H1 (cell line): ENCODE results near the gene PRR7. TPM values are rescaled to one million over a fixed set of nuclear protein-coding genes. Genes with fewer than 3 reads are reported as not detected.

Source experiments
- CTCF ChIA-PET: fragments of 300-600 bp; sonication (Branson Sonifier 250); formaldehyde crosslinking; loops from one replicate; lab custom pipeline; 2021; ENCODE audit not compliant: partially characterized antibody; lab: Charles Lee
- POLR2A ChIA-PET: fragments of 300-600 bp; sonication (Branson Sonifier 250); formaldehyde crosslinking; loops from one replicate; lab custom pipeline; 2021; ENCODE audit warnings: inconsistent platforms; ENCODE audit not compliant: partially characterized antibody; lab: Charles Lee
- DNase-seq, 2 experiments: peaks; one replicate each; pipeline versions ENCODE4 v3.0.0 to v3.0.0-alpha.2; 2010 to 2022; ENCODE audit warnings: low spot score in 2 of 2, low read depth in 1 of 2, mixed read lengths in 1 of 2
- FAIRE-seq: peaks from 2 replicates; lab custom pipeline; 2011; peaks lifted over from hg19 to GRCh38; lab: Jason Lieb, UNC
- H2AFZ ChIP-seq: 2 replicates; pipeline ENCODE4 v1.8.1; 2012; ENCODE audit warnings: low read length, inconsistent platforms
- H2AK5ac ChIP-seq: 2 replicates; pipeline ENCODE4 v1.6.1; 2013; ENCODE audit warnings: low read depth, low read length
- H2BK120ac ChIP-seq: replicated peaks from 2 replicates; pipeline ENCODE3; 2013; ENCODE audit warnings: low read depth, low read length, inconsistent platforms
- H2BK12ac ChIP-seq: 2 replicates; pipeline ENCODE4 v1.6.1; 2013; ENCODE audit warnings: low read depth, low read length
- H2BK15ac ChIP-seq: 2 replicates; pipeline ENCODE4 v1.6.1; 2013; ENCODE audit warnings: low read length
- H2BK20ac ChIP-seq: 2 replicates; pipeline ENCODE4 v1.6.1; 2013; ENCODE audit warnings: low read length
- H2BK5ac ChIP-seq: 2 replicates; pipeline ENCODE4 v1.6.1; 2013; ENCODE audit warnings: low read depth, low read length
- H3K14ac ChIP-seq: 2 replicates; pipeline ENCODE4 v1.6.1; 2013; ENCODE audit warnings: inconsistent platforms; ENCODE audit not compliant: insufficient read length
- H3K18ac ChIP-seq: 2 replicates; pipeline ENCODE4 v1.6.1; 2013; ENCODE audit warnings: low read length; ENCODE audit errors: extremely low read depth
- H3K23ac ChIP-seq: 2 replicates; pipeline ENCODE4 v1.6.1; 2013; ENCODE audit warnings: inconsistent platforms; ENCODE audit not compliant: insufficient read length
- H3K23me2 ChIP-seq: 2 replicates; pipeline ENCODE4 v1.6.1; 2013; ENCODE audit warnings: low read depth, low read length
- H3K27ac ChIP-seq: 2 replicates; pipeline ENCODE4 v1.6.1; 2011; ENCODE audit warnings: low read depth, low read length, inconsistent platforms
- H3K27me3 ChIP-seq, 4 experiments: replicated peaks in 1 of 4; 1 replicate in 1 of 4; 2 replicates in 3 of 4; pipeline versions ENCODE4 v1.6.1 to v1.8.1; 2011 to 2013; ENCODE audit warnings: low read length in 3 of 4, mild to moderate bottlenecking in 3 of 4, inconsistent platforms in 2 of 4, mixed read lengths in 2 of 4, moderate library complexity in 1 of 4; ENCODE audit not compliant: control insufficient read depth in 3 of 4, insufficient read depth in 3 of 4; ENCODE audit errors: extremely low read depth in 1 of 4
- H3K36me3 ChIP-seq, 4 experiments: 2 replicates each; pipeline versions ENCODE4 v1.6.1 to v1.8.1; 2011 to 2013; ENCODE audit warnings: mild to moderate bottlenecking in 4 of 4, low read length in 3 of 4, moderate library complexity in 2 of 4, control low read depth in 1 of 4, inconsistent platforms in 1 of 4; ENCODE audit not compliant: insufficient read depth in 4 of 4, control insufficient read depth in 2 of 4
- H3K4ac ChIP-seq: replicated peaks from 2 replicates; pipeline ENCODE3; 2013; ENCODE audit warnings: low read length, low read depth, mixed read lengths, inconsistent platforms; ENCODE audit not compliant: insufficient read length
- H3K4me1 ChIP-seq, 4 experiments: replicated peaks in 1 of 4; 1 replicate in 1 of 4; 2 replicates in 3 of 4; pipeline versions ENCODE4 v1.6.1 to v1.8.1; 2011 to 2013; ENCODE audit warnings: low read length in 3 of 4, inconsistent platforms in 2 of 4, mixed read lengths in 1 of 4; ENCODE audit not compliant: insufficient read depth in 4 of 4, control insufficient read depth in 3 of 4
- H3K4me2 ChIP-seq, 2 experiments: 2 replicates each; pipeline versions ENCODE4 v1.6.1 to v1.8.1; 2011 to 2013; ENCODE audit warnings: low read depth in 2 of 2, low read length in 2 of 2, control low read depth in 1 of 2, inconsistent platforms in 1 of 2, mild to moderate bottlenecking in 1 of 2; ENCODE audit not compliant: insufficient read depth in 1 of 2
- H3K4me3 ChIP-seq, 4 experiments: fragments of 200-600, 300-600 bp in 1 of 4; sonication (generic), shearing (Covaris generic), sonication (Bioruptor Twin) in 1 of 4; 2 replicates each; pipeline versions ENCODE4 v1.5.1 to v1.8.1; 2011 to 2016; ENCODE audit warnings: low read length in 4 of 4, low read depth in 3 of 4, control low read depth in 2 of 4, inconsistent platforms in 2 of 4, mild to moderate bottlenecking in 2 of 4, mixed read lengths in 1 of 4, moderate library complexity in 1 of 4; ENCODE audit not compliant: insufficient read depth in 2 of 4; ENCODE audit errors: extremely low read depth in 1 of 4
- H3K56ac ChIP-seq: replicated peaks from 2 replicates; pipeline ENCODE3; 2013; ENCODE audit warnings: low read depth, mild to moderate bottlenecking, mixed read lengths, low read length, inconsistent platforms; ENCODE audit not compliant: insufficient read length
- H3K79me1 ChIP-seq: 2 replicates; pipeline ENCODE4 v1.6.1; 2013; ENCODE audit warnings: low read depth, low read length, control low read depth
- H3K79me2 ChIP-seq, 2 experiments: 2 replicates each; pipeline versions ENCODE4 v1.6.1 to v1.8.1; 2012 to 2013; ENCODE audit warnings: low read length in 2 of 2, mild to moderate bottlenecking in 2 of 2, inconsistent platforms in 1 of 2; ENCODE audit not compliant: insufficient read depth in 2 of 2, control insufficient read depth in 1 of 2
- H3K9ac ChIP-seq, 4 experiments: replicated peaks in 1 of 4; 1 replicate in 1 of 4; 2 replicates in 3 of 4; pipeline versions ENCODE4 v1.6.1 to v1.8.1; 2011 to 2013; ENCODE audit warnings: low read depth in 3 of 4, low read length in 3 of 4, control low read depth in 2 of 4, mild to moderate bottlenecking in 2 of 4, moderate library complexity in 2 of 4, inconsistent platforms in 1 of 4; ENCODE audit errors: extremely low read depth in 1 of 4
- H3K9me3 ChIP-seq, 2 experiments: 2 replicates each; pipeline versions ENCODE4 v1.6.1 to v1.8.1; 2012 to 2013; ENCODE audit warnings: mild to moderate bottlenecking in 2 of 2, moderate library complexity in 2 of 2, control low read depth in 1 of 2, inconsistent platforms in 1 of 2, low read depth in 1 of 2, low read length in 1 of 2, mixed read lengths in 1 of 2; ENCODE audit not compliant: insufficient read depth in 2 of 2
- H4K20me1 ChIP-seq, 2 experiments: replicated peaks in 1 of 2; 2 replicates each; pipeline versions ENCODE3 to v1.8.1; 2011 to 2013; ENCODE audit warnings: inconsistent platforms in 2 of 2, low read length in 2 of 2, mild to moderate bottlenecking in 1 of 2; ENCODE audit not compliant: insufficient read depth in 2 of 2, control insufficient read depth in 1 of 2
- H4K5ac ChIP-seq: 2 replicates; pipeline ENCODE4 v1.6.1; 2013; ENCODE audit warnings: low read length, low read depth, mixed read lengths, inconsistent platforms; ENCODE audit not compliant: insufficient read length
- H4K8ac ChIP-seq: 2 replicates; pipeline ENCODE4 v1.8.0; 2013; ENCODE audit warnings: mild to moderate bottlenecking, moderate library complexity, low read length, inconsistent platforms; ENCODE audit not compliant: insufficient read depth; ENCODE audit errors: extremely low read depth
- H4K91ac ChIP-seq: replicated peaks from 2 replicates; pipeline ENCODE3; 2013; ENCODE audit warnings: low read length, mixed read lengths, inconsistent platforms; ENCODE audit not compliant: insufficient read length
- POLR2A ChIP-seq, 2 experiments: IDR thresholded peaks; 1 replicate in 1 of 2; 2 replicates in 1 of 2; pipeline ENCODE4 v1.6.1; 2011; ENCODE audit warnings: low read depth in 2 of 2, low read length in 2 of 2, mild to moderate bottlenecking in 2 of 2; ENCODE audit errors: control extremely low read depth in 1 of 2
- POLR2AphosphoS5 ChIP-seq: IDR thresholded peaks from 2 replicates; pipeline ENCODE4 v1.6.1; 2011; ENCODE audit warnings: low read depth, low read length
- TCF12 ChIP-seq: IDR thresholded peaks from 2 replicates; pipeline ENCODE4 v1.6.1; 2011; ENCODE audit warnings: low read depth, mild to moderate bottlenecking, low read length
- WGBS, 2 experiments: shearing (Covaris generic) in 1 of 2; methylation state at CpG; one replicate each; pipeline versions ENCODE4 v1.1.6 to v1.1.7; 2013 to 2015; ENCODE audit warnings: low lambda C conversion rate in 2 of 2, mixed read lengths in 2 of 2, inconsistent platforms in 1 of 2, low coverage in 1 of 2, missing lambda C conversion rate in 1 of 2; ENCODE audit not compliant: insufficient replicate concordance in 2 of 2, insufficient coverage in 1 of 2, insufficient read length in 1 of 2; ENCODE audit errors: extremely low coverage in 1 of 2, missing lambda C conversion rate in 1 of 2; 5-methylcytosine and 5-hydroxymethylcytosine counted together
- polyA plus RNA-seq, 7 experiments: library from polyadenylated mRNA; depleted of rRNA in 3 of 7; stranded (reverse) in 5 of 7; unstranded in 2 of 7; fragments of >200 nt in 5 of 7; fragments of 200-250 nt in 2 of 7; gene quantifications; 1 replicate in 5 of 7; 2 replicates in 1 of 7; 4 replicates in 1 of 7; pipeline versions ENCODE4 v1.2.1 to v1.2.3, GENCODE V29; 2011 to 2013; ENCODE audit warnings: missing spikeins in 2 of 7, mixed read lengths in 2 of 7
- total RNA-seq: library from RNA; stranded (reverse); fragmentation: NEBNext Ultra II Directional; extraction: Animal tissue kit (Norgen Biotek cat#: 25700); gene quantifications from 2 replicates; pipeline ENCODE4 v1.2.1, GENCODE V29; 2021

The PRR7 gene
- total and polyA plus RNA-seq, 2 of the 8 experiments (the other 6 are each of a cell fraction or from before 2014, with no cell fraction given) = 8.0 to 11.8 TPM

DNA sequence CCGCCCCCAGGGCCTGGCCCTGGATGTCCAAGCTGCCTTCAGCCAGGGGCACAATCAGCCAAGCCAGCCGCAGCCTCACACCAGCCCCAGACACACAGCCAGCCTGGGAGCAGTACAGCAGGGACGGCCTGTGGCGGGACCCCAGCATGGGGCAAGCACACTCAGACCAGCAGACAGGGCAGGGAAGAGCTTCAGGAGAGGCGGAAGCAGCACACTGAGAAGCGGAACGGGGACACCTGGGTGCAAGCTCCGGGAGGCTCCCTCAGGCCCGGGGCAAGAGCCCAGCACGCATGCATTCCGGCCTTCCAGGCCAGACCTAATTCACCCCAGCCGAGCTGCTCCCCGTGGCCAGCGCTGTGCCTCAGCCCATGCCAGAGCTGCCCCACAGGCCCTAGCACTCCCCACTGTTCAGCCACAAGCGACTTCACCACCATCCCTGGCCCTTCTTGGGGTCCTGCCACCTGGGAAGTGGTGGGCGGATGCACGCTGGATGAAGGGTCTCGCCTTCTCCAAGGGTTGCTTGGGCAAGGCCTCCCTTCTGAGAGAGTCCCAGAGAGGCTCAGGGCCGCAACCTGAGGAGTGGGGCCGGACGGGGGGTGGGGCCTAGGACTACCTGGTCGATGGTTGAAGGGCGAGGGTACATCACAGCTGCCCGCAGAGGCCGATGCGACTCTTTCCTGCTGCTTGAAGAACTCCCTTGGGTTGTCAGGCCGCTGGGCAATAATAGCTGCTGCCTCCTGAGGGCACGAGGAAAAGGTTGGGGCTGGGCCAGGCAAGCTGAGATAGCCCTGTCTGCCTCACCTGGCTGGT is 13.4 kb downstream of the PRR7 start:
- ChIA-PET CTCF (interaction anchor here (1.0 to 5.5 kb wide), 8 partner anchors 11 to 151 kb away, joined by 3 to 64 read pairs (median 4); partner anchors contain the start of gene DBN1), POLR2A (interaction anchor here (0.9 to 67.5 kb wide), 3 partner anchors 9 to 57 kb away, joined by 3 to 3349 read pairs (median 3349); partner anchors contain the start of genes DBN1, DDX41, DOK3 and PDLIM7)
- Histone ChIP-seq H3K18ac (no peak overlapping the region), H3K79me1 (peaks cover 3% of the 10 kb centered on the region; the same call in 1 of the 2 replicates), H3K14ac (no peak overlapping the region), H4K5ac (no peak overlapping the region), H2BK20ac (no peak overlapping the region), H3K4me1 (peaks cover 0 to 11% (median 5%) of the 10 kb centered on the region in 4 experiments; a peak in 4 of 7 replicates), H3K56ac (no peak overlapping the region), H3K36me3 (peaks cover 22 to 64% (median 50%) of the 10 kb centered on the region in 4 experiments), H2AFZ (no peak overlapping the region), H3K9me3 (no peaks in the 10 kb centered on the region), H3K4me2 (no peak overlapping the region), H3K27ac (no peak overlapping the region; the same call in 1 of the 2 replicates), H3K4me3 (no peak overlapping the region), H3K23ac (no peak overlapping the region), H2BK12ac (no peak overlapping the region), H3K4ac (no peak overlapping the region), H2BK120ac (no peak overlapping the region), H3K27me3 (no peaks in the 10 kb centered on the region), H2BK5ac (no peak overlapping the region), H4K8ac (no peak overlapping the region), H3K79me2 (peaks cover 0 to 4% of the 10 kb centered on the region in 2 experiments; a peak in 2 of 4 replicates), H3K23me2 (peaks cover 7% of the 10 kb centered on the region; the same call in 1 of the 2 replicates), H2BK15ac (no peak overlapping the region), H2AK5ac (no peak overlapping the region), H4K91ac (no peak overlapping the region), H3K9ac (no peak overlapping the region), H4K20me1 (peaks cover 27 to 41% of the 10 kb centered on the region in 2 experiments)
- 96% methylated on average over 25 of the region's 28 CpGs; no CpG with 5 or more reads in 1 of the 2 experiments for WGBS, 2 experiments
- DNase-seq (no peak), FAIRE-seq (no peak)
- no peak for TF ChIP-seq TCF12
- TF ChIP-seq POLR2A (IDR thresholded peaks at IDR 0.05; ENCODE audit: control extremely low read depth in 1 of 2, low read depth in 2 of 2, low read length in 2 of 2) = peak in 1 of 2 experiments; percentile 32; a peak in 1 of 3 replicates
- TF ChIP-seq POLR2AphosphoS5 = 0 out of 2 replicates have a peak, but pooled peaks have one; percentile 59
